Smooth muscle cell (in vitro differentiated cells): ENCODE data around the gene CDKN2AIPNL. TPM values are rescaled to one million over a fixed set of nuclear protein-coding genes. Genes with fewer than 3 reads are reported as not detected.

Experiments
- DNase-seq: peaks from one replicate; lab custom pipeline; 2025; ENCODE audit not compliant: unreplicated experiment; lab: John Stamatoyannopoulos, UW
- H2AFZ ChIP-seq: fragments of 200-600 bp; sonication (generic); 2 replicates; pipeline ENCODE4 v1.6.0; 2016; ENCODE audit warnings: antibody characterized with exemption, low read depth, mild to moderate bottlenecking
- H3F3A ChIP-seq: fragments of 200-600 bp; sonication (generic); 2 replicates; pipeline ENCODE4 v1.6.0; 2017; ENCODE audit warnings: antibody characterized with exemption, low read depth
- H3K27ac ChIP-seq: fragments of 200-600 bp; sonication (generic); 2 replicates; pipeline ENCODE4 v1.5.1; 2016; ENCODE audit warnings: low read depth, mild to moderate bottlenecking
- H3K27me3 ChIP-seq: fragments of 200-600 bp; sonication (generic); 2 replicates; pipeline ENCODE4 v1.6.1; 2016; ENCODE audit warnings: low read depth, mild to moderate bottlenecking
- H3K36me3 ChIP-seq: fragments of 200-600 bp; sonication (generic); 2 replicates; pipeline ENCODE4 v1.5.1; 2016; ENCODE audit warnings: low read depth
- H3K4me1 ChIP-seq: fragments of 200-600 bp; sonication (generic); 2 replicates; pipeline ENCODE4 v1.5.1; 2016; ENCODE audit warnings: low read depth
- H3K4me2 ChIP-seq: fragments of 200-600 bp; sonication (generic); 2 replicates; pipeline ENCODE4 v1.6.0; 2016; ENCODE audit warnings: mild to moderate bottlenecking
- H3K4me3 ChIP-seq: fragments of 200-600 bp; sonication (generic); 2 replicates; pipeline ENCODE4 v1.5.1; 2016; ENCODE audit warnings: mild to moderate bottlenecking
- H3K79me2 ChIP-seq: fragments of 200-600 bp; sonication (generic); 2 replicates; pipeline ENCODE4 v1.6.0; 2016; ENCODE audit warnings: low read depth, mild to moderate bottlenecking
- H3K9ac ChIP-seq: fragments of 200-600 bp; sonication (generic); 2 replicates; pipeline ENCODE4 v1.6.0; 2016; ENCODE audit warnings: low read depth
- H3K9me3 ChIP-seq: fragments of 200-600 bp; sonication (generic); replicated peaks from 2 replicates; pipeline ENCODE4 v1.5.1; 2016; ENCODE audit warnings: low read depth
- H4K20me1 ChIP-seq: fragments of 200-600 bp; sonication (generic); 2 replicates; pipeline ENCODE4 v1.6.0; 2016; ENCODE audit warnings: low read depth
- WGBS: methylation state at CpG from one replicate; pipeline ENCODE4 v1.1.7; 2016; ENCODE audit warnings: low lambda C conversion rate; 5-methylcytosine and 5-hydroxymethylcytosine counted together
- polyA plus RNA-seq: library from polyadenylated mRNA; unstranded; fragments of >200 nt; fragmentation: Nextera tagmentation; extraction: Ambion mirVana; gene quantifications from 2 replicates; pipeline ENCODE4 v1.2.1, GENCODE V29; 2016
- total RNA-seq: library from RNA; depleted of rRNA; stranded (reverse); fragments of >200 nt; gene quantifications from 2 replicates; pipeline ENCODE4 v1.2.3, GENCODE V29; 2014
- TF ChIP-seq, protein P1 (sequence below): fragments of 200-600 bp; sonication (generic); IDR thresholded peaks from 2 replicates; pipeline ENCODE4 v1.5.1; 2017; ENCODE audit warnings: borderline replicate concordance, mild to moderate bottlenecking, antibody characterized with exemption; ENCODE audit not compliant: insufficient read depth, poor library complexity, severe bottlenecking

Gene CDKN2AIPNL
- total and polyA plus RNA-seq, 2 experiments from 2014 or later, result 9.9 to 27.7 TPM

GRCh38 chr5:134420343-134420742, 8.7 kb upstream of the CDKN2AIPNL start:
- TF ChIP-seq, protein P1, sequence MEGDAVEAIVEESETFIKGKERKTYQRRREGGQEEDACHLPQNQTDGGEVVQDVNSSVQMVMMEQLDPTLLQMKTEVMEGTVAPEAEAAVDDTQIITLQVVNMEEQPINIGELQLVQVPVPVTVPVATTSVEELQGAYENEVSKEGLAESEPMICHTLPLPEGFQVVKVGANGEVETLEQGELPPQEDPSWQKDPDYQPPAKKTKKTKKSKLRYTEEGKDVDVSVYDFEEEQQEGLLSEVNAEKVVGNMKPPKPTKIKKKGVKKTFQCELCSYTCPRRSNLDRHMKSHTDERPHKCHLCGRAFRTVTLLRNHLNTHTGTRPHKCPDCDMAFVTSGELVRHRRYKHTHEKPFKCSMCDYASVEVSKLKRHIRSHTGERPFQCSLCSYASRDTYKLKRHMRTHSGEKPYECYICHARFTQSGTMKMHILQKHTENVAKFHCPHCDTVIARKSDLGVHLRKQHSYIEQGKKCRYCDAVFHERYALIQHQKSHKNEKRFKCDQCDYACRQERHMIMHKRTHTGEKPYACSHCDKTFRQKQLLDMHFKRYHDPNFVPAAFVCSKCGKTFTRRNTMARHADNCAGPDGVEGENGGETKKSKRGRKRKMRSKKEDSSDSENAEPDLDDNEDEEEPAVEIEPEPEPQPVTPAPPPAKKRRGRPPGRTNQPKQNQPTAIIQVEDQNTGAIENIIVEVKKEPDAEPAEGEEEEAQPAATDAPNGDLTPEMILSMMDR, result no peak
- no peak for DNase-seq
- Histone ChIP-seq H3K4me3 (no peak overlapping the region), H3K9ac (no peak overlapping the region), H3K79me2 (no peaks in the 10 kb centered on the region), H4K20me1 (no peaks in the 10 kb centered on the region), H3F3A (no peaks in the 10 kb centered on the region), H3K4me1 (no peaks in the 10 kb centered on the region), H2AFZ (no peak overlapping the region), H3K27ac (no peak overlapping the region), H3K9me3 (no peaks in the 10 kb centered on the region), H3K4me2 (no peak overlapping the region), H3K27me3 (no peaks in the 10 kb centered on the region), H3K36me3 (no peaks in the 10 kb centered on the region)
- 85% methylated on average over 2 of the region's 2 CpGs for WGBS

- H3K79me2 ChIP-seq, result no peaks in the 10 kb centered on the region
- DNase-seq, result no peak
- H2AFZ ChIP-seq, result no peak overlapping the region
- TF ChIP-seq, protein P1, result no peak
- H3K4me2 ChIP-seq, result no peak overlapping the region
- H3K4me1 ChIP-seq, result no peaks in the 10 kb centered on the region
- H4K20me1 ChIP-seq, result no peaks in the 10 kb centered on the region
- H3K9me3 ChIP-seq, result no peaks in the 10 kb centered on the region
- H3K36me3 ChIP-seq, result no peaks in the 10 kb centered on the region
- H3K9ac ChIP-seq, result no peak overlapping the region
- H3K4me3 ChIP-seq, result no peak overlapping the region
- 95% methylated on average over 3 of the region's 3 CpGs for WGBS
- no peaks in the 10 kb centered on the region for H3F3A ChIP-seq
- H3K27me3 ChIP-seq, result no peaks in the 10 kb centered on the region
- H3K27ac ChIP-seq, result no peak overlapping the region
Measured at GRCh38 chr5:134418958-134419357, 7.3 kb upstream of the CDKN2AIPNL start.

DNA sequence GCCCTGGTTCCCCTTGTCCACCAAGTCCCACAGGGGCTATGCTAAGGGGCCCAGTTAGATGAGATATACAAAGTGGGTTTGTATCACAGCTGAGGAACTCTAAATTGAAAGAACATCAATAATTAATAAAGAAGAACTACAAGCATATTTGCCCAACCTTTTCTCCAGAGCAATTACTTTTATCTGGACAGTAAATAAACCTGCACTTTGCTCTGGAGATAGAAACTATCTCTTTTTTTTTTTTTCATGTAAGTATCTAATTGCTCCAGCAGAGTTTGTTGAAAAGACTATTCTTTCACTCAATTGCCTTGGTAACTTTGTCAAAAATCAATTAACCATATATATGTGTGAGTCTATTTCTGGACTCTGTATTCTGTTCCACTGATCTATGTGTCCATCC, 6.0 kb upstream of the CDKN2AIPNL start:
- Histone ChIP-seq H3K4me2 (no peak overlapping the region), H4K20me1 (no peaks in the 10 kb centered on the region), H3F3A (no peaks in the 10 kb centered on the region), H3K4me1 (no peaks in the 10 kb centered on the region), H3K9ac (no peak overlapping the region), H3K9me3 (no peaks in the 10 kb centered on the region), H3K27ac (no peak overlapping the region), H3K36me3 (no peaks in the 10 kb centered on the region), H3K27me3 (no peaks in the 10 kb centered on the region), H2AFZ (no peak overlapping the region), H3K4me3 (no peak overlapping the region), H3K79me2 (no peaks in the 10 kb centered on the region)
- TF ChIP-seq, protein P1, result no peak
- DNase-seq, result no peak

DNA sequence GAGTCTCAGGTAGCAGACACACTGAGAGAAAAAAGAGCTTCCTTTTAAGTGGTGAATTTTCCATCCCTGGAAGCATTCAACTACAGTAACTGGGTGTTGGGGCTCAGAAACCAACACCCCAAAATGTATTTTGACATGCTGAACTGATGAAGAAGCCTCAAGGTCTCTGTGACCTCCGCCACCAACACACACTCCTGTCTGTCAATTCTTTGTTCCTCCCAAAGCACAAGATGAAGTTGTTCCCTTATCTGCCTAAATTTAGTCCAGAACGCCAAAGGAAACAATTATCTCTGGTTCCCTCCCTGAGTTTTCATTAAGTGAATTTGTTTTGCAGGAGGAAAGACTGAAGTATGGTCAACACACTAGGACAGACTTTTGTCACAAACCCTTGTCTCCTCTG, 1.4 kb upstream of the CDKN2AIPNL start:
- TF ChIP-seq, protein P1, result no peak
- H3K36me3 ChIP-seq, result no peaks in the 10 kb centered on the region

More for the DNA sequence above, 1.4 kb upstream of the CDKN2AIPNL start:
- H2AFZ ChIP-seq, result no peak overlapping the region
- no peak overlapping the region for H3K9ac ChIP-seq
- H3K4me1 ChIP-seq, result peaks cover 16% of the 10 kb centered on the region
- DNase-seq, result no peak
- H3K79me2 ChIP-seq, result peaks cover 13% of the 10 kb centered on the region
- H3K27me3 ChIP-seq, result no peaks in the 10 kb centered on the region
- H3K4me3 ChIP-seq, result no peak overlapping the region
- H3K4me2 ChIP-seq, result no peak overlapping the region
- no peaks in the 10 kb centered on the region for H3K9me3 ChIP-seq
- WGBS, result 94% methylated on average over 2 of the region's 2 CpGs
- H3F3A ChIP-seq, result no peaks in the 10 kb centered on the region
- H4K20me1 ChIP-seq, result no peaks in the 10 kb centered on the region
- H3K27ac ChIP-seq, result no peak overlapping the region
